GM12865 (cell line): ENCODE data around the gene MAPT.

Experiments used
- DNase-seq: peaks from one replicate; pipeline ENCODE4 v3.0.0; 2010; ENCODE audit warnings: low read depth
- H3K4me3 ChIP-seq: 2 replicates; pipeline ENCODE4 v1.5.1; 2011; ENCODE audit warnings: mild to moderate bottlenecking, low read depth, low read length, control low read depth
- CTCF ChIP-seq: IDR thresholded peaks from 2 replicates; pipeline ENCODE4 v1.5.1; 2011; ENCODE audit warnings: low read length, control low read depth, low read depth, inconsistent platforms; ENCODE audit not compliant: insufficient read depth; ENCODE audit errors: missing control alignments

Gene MAPT

GRCh38 chr17:45973099-45973780 lies 78.9 kb downstream of the MAPT start:
- no peak for DNase-seq
- TF ChIP-seq CTCF = no peak
- H3K4me3 ChIP-seq = no peak overlapping the region

GRCh38 chr17:45973946-45974859 lies 79.8 kb downstream of the MAPT start:
- no peak for TF ChIP-seq CTCF
- no peak for DNase-seq
- no peak overlapping the region for H3K4me3 ChIP-seq

- peak; percentile 14 for DNase-seq
- no peak for TF ChIP-seq CTCF
- H3K4me3 ChIP-seq = no peak overlapping the region
Measured at GRCh38 chr17:45974916-45975630, 80.7 kb downstream of the MAPT start.

- H3K4me3 ChIP-seq = no peak overlapping the region
- no peak for DNase-seq
- TF ChIP-seq CTCF = no peak
Measured at GRCh38 chr17:45975640-45976295, 81.4 kb downstream of the MAPT start.

- TF ChIP-seq CTCF = no peak
- no peak overlapping the region for H3K4me3 ChIP-seq
- DNase-seq = no peak
Measured at GRCh38 chr17:45976391-45976754, 82.0 kb downstream of the MAPT start.

- no peak overlapping the region for H3K4me3 ChIP-seq
- TF ChIP-seq CTCF = no peak
- no peak for DNase-seq
Measured at GRCh38 chr17:45976755-45977505, 82.6 kb downstream of the MAPT start.
